GM19099 (cell line): Measurements from ENCODE around the gene PRRG1.

ENCODE experiments used
- POLR2A ChIP-seq: IDR thresholded peaks from 3 replicates; pipeline ENCODE4 v1.6.1; 2011; ENCODE audit warnings: low read depth; ENCODE audit not compliant: insufficient read length; ENCODE audit errors: extremely low read depth

PRRG1 gene

DNA sequence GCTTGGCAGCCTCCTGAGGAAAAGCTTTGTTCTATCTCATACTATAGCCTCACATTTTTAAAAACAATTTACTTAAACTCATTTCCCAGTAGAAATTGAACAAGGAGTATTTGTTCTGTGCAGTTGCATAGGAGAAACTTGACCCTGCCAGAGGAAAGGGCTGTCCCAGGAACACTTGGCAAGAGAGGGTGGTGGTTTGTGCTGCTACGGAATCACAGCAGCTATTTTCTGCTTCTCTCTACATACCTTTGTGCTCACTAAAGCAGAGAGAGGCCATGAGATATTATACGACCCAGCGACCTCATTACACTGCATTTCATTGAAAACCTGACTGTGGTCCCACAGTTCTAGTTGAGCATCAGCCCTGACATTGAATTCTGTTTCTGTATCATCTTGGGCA, 139.2 kb downstream of the PRRG1 start:
- no peak for TF ChIP-seq POLR2A

DNA sequence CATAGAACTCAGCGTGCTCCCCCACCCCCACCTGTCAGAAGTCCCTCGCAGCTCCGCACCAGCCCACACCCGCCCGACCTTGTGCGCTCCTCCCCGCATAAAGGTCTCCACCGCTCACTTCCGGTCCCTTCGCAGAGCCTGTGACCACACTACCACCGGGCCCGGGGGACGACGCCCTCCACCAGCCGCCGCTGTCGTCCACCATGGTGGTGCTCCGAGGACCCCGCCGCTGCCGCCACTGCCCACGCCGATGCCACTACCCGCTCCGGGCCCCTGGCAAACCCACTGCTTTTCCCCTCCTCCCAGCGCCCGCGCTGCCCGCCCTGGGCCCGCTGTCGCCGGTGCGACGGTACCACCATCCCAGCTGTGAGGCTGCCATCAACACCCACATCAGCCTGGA, 142.5 kb downstream of the PRRG1 start:
- no peak for TF ChIP-seq POLR2A

DNA sequence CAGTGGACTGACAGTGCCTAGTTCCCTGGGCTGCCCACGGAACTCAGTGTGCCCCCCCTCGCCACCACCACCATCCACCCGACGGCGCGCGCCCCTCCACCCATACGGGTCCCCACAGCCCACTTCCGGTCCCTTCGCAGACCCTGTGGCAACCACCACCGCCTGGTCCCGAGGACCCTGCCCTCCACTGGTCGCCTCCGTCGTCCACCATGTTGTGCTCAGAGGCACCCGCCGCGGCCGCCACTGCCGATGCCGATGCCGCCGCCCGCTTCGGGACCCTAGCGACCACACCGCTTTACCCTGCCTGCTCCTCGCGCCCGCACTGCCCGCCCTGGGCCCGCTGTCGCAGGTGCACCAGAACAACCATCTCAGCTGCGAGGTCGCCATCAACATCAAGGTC, 155.8 kb downstream of the PRRG1 start:
- no peak for TF ChIP-seq POLR2A
